ENCODE measurements around the gene BCKDHB.

BCKDHB gene

GRCh38 chr6:80328652-80329051 is 222.2 kb downstream of the BCKDHB start:
- no peak for DNase-seq (ENCODE audit: low read depth, low spot score)

GRCh38 chr6:80329496-80329895 is 223.0 kb downstream of the BCKDHB start:
- DNase-seq (ENCODE audit: low read depth, low spot score) = no peak

- no peak for DNase-seq (ENCODE audit: low read depth, low spot score)
Observed at GRCh38 chr6:80330961-80331360, 224.5 kb downstream of the BCKDHB start.

GRCh38 chr6:80331522-80331921 is 225.1 kb downstream of the BCKDHB start:
- no peak for DNase-seq (ENCODE audit: low read depth, low spot score)

- no peak for DNase-seq (ENCODE audit: low read depth, low spot score)
Observed at GRCh38 chr6:80331974-80332373, 225.5 kb downstream of the BCKDHB start.

- no peak for DNase-seq (ENCODE audit: low read depth, low spot score)
Observed at GRCh38 chr6:80333342-80333741, 226.9 kb downstream of the BCKDHB start.

- DNase-seq (ENCODE audit: low read depth, low spot score) = no peak
Observed at GRCh38 chr6:80335121-80335531, 228.7 kb downstream of the BCKDHB start.

GRCh38 chr6:80336911-80337310 is 230.4 kb downstream of the BCKDHB start:
- DNase-seq (ENCODE audit: low read depth, low spot score) = no peak

- peak; percentile 60 for DNase-seq (ENCODE audit: low read depth, low spot score)
Observed at GRCh38 chr6:80338201-80338836, 231.8 kb downstream of the BCKDHB start.

- DNase-seq (ENCODE audit: low read depth, low spot score) = no peak
Observed at GRCh38 chr6:80339421-80339820, 232.9 kb downstream of the BCKDHB start.

- DNase-seq (ENCODE audit: low read depth, low spot score) = no peak
Observed at GRCh38 chr6:80340280-80340679, 233.8 kb downstream of the BCKDHB start.

- no peak for DNase-seq (ENCODE audit: low read depth, low spot score)
Observed at GRCh38 chr6:80340686-80341085, 234.2 kb downstream of the BCKDHB start.

GRCh38 chr6:80341330-80341729 is 234.9 kb downstream of the BCKDHB start:
- DNase-seq (ENCODE audit: low read depth, low spot score) = no peak

GRCh38 chr6:80343511-80343910 is 237.0 kb downstream of the BCKDHB start:
- no peak for DNase-seq (ENCODE audit: low read depth, low spot score)

GRCh38 chr6:80347101-80347500 is 240.6 kb downstream of the BCKDHB start:
- no peak for DNase-seq (ENCODE audit: low read depth, low spot score)

- no peak for DNase-seq (ENCODE audit: low read depth, low spot score)
Observed at GRCh38 chr6:80348263-80348662, 241.8 kb downstream of the BCKDHB start.

- no peak for DNase-seq (ENCODE audit: low read depth, low spot score)
Observed at GRCh38 chr6:80356000-80356399, 249.5 kb downstream of the BCKDHB start.

- DNase-seq (ENCODE audit: low read depth, low spot score) = no peak
Observed at GRCh38 chr6:80356545-80356944, 250.1 kb downstream of the BCKDHB start.

- no peak for DNase-seq (ENCODE audit: low read depth, low spot score)
Observed at GRCh38 chr6:80357081-80357480, 250.6 kb downstream of the BCKDHB start.

GRCh38 chr6:80357674-80358073 is 251.2 kb downstream of the BCKDHB start:
- no peak for DNase-seq (ENCODE audit: low read depth, low spot score)

GRCh38 chr6:80363501-80364122 is 257.1 kb downstream of the BCKDHB start:
- no peak for DNase-seq (ENCODE audit: low read depth, low spot score)

- no peak for DNase-seq (ENCODE audit: low read depth, low spot score)
Observed at GRCh38 chr6:80364149-80364548, 257.7 kb downstream of the BCKDHB start.

GRCh38 chr6:80366051-80366450 is 259.6 kb downstream of the BCKDHB start:
- DNase-seq (ENCODE audit: low read depth, low spot score) = no peak

- no peak for DNase-seq (ENCODE audit: low read depth, low spot score)
Observed at GRCh38 chr6:80366714-80367113, 260.2 kb downstream of the BCKDHB start.
